LNCAP (cell line): Measurements from ENCODE around the gene ZIC2.

Source experiments
- CTCF ChIP-seq: fragments of 450-650 bp; IDR thresholded peaks from 2 replicates; pipeline ENCODE4 v1.5.1; 2017; ENCODE audit warnings: mild to moderate bottlenecking

The ZIC2 gene

GRCh38 chr13:99947666-99948065 is 33.9 kb upstream of the ZIC2 start:
- no peak for TF ChIP-seq CTCF

GRCh38 chr13:99948411-99948810 is 33.2 kb upstream of the ZIC2 start:
- TF ChIP-seq CTCF, result no peak

GRCh38 chr13:99948907-99949678 is 32.5 kb upstream of the ZIC2 start:
- TF ChIP-seq CTCF, result no peak

GRCh38 chr13:99949679-99950413 is 31.7 kb upstream of the ZIC2 start:
- no peak for TF ChIP-seq CTCF

GRCh38 chr13:99953138-99953755 is 28.3 kb upstream of the ZIC2 start:
- TF ChIP-seq CTCF, result no peak

- TF ChIP-seq CTCF, result no peak
Observed at GRCh38 chr13:99955107-99955746, 26.4 kb upstream of the ZIC2 start.

GRCh38 chr13:99955747-99956472 is 25.7 kb upstream of the ZIC2 start:
- no peak for TF ChIP-seq CTCF
